Ureter (tissue), 1 donor: ENCODE results near the gene RBP2. TPM values are rescaled to one million over a fixed set of nuclear protein-coding genes. Genes with fewer than 3 reads are reported as not detected.

Source experiments
- DNase-seq: peaks from one replicate; pipeline ENCODE4 v3.0.0-alpha.2; 2020; ENCODE audit warnings: low spot score
- total RNA-seq: library from RNA; stranded (reverse); gene quantifications from one replicate; pipeline ENCODE4 v1.2.4, GENCODE V29; 2023
- donor health status: DM: yes; HTN: yes; CAD: no.

The RBP2 gene
- total RNA-seq, 1 donor from 2014 or later, result not detected

GRCh38 chr3:139481116-139481515 is 4.8 kb upstream of the RBP2 start:
- DNase-seq, result no peak

GRCh38 chr3:139480585-139480984 is 4.3 kb upstream of the RBP2 start:
- no peak for DNase-seq

GRCh38 chr3:139477710-139478640 is 1.7 kb upstream of the RBP2 start:
- DNase-seq, result no peak

- no peak for DNase-seq
These were observed 3.1 kb downstream of the RBP2 start for GRCh38 chr3:139473155-139473771.

GRCh38 chr3:139472380-139473010 is 3.8 kb downstream of the RBP2 start:
- DNase-seq, result no peak

GRCh38 chr3:139470199-139470598 is 6.1 kb downstream of the RBP2 start:
- DNase-seq, result no peak

GRCh38 chr3:139468399-139468798 is 7.9 kb downstream of the RBP2 start:
- DNase-seq, result no peak

GRCh38 chr3:139466360-139466759 is 10.0 kb downstream of the RBP2 start:
- no peak for DNase-seq

GRCh38 chr3:139465636-139466035 is 10.7 kb downstream of the RBP2 start:
- no peak for DNase-seq

GRCh38 chr3:139463466-139463865 is 12.8 kb downstream of the RBP2 start:
- DNase-seq, result no peak

- DNase-seq, result no peak
These were observed 15.8 kb downstream of the RBP2 start for GRCh38 chr3:139460529-139460928.

GRCh38 chr3:139460076-139460475 is 16.2 kb downstream of the RBP2 start:
- no peak for DNase-seq

- DNase-seq, result no peak
These were observed 18.0 kb downstream of the RBP2 start for GRCh38 chr3:139458348-139458747.

- DNase-seq, result no peak
These were observed 19.2 kb downstream of the RBP2 start for GRCh38 chr3:139457066-139457465.

- no peak for DNase-seq
These were observed 19.9 kb downstream of the RBP2 start for GRCh38 chr3:139456386-139456785.

GRCh38 chr3:139455855-139456254 is 20.5 kb downstream of the RBP2 start:
- DNase-seq, result no peak

- no peak for DNase-seq
These were observed 21.1 kb downstream of the RBP2 start for GRCh38 chr3:139455206-139455605.

- DNase-seq, result no peak
These were observed 22.0 kb downstream of the RBP2 start for GRCh38 chr3:139454346-139454745.

- no peak for DNase-seq
These were observed 26.2 kb downstream of the RBP2 start for GRCh38 chr3:139450159-139450558.

- no peak for DNase-seq
These were observed 26.8 kb downstream of the RBP2 start for GRCh38 chr3:139449566-139449965.

GRCh38 chr3:139448104-139448503 is 28.2 kb downstream of the RBP2 start:
- no peak for DNase-seq

- DNase-seq, result no peak
These were observed 28.8 kb downstream of the RBP2 start for GRCh38 chr3:139447486-139447885.

- DNase-seq, result no peak
These were observed 31.9 kb downstream of the RBP2 start for GRCh38 chr3:139444446-139444845.
